ENCODE data around the gene SGF29. TPM values are rescaled to one million over a fixed set of nuclear protein-coding genes. Genes with fewer than 3 reads are reported as not detected.
"Not testable (repeated sequence)": the region's sequence is repeated elsewhere in the genome, so short reads cannot be mapped to it uniquely, and the experiment has no call there.

The SGF29 gene
- total RNA-seq, 1 experiment from 2014 or later, result 22.3 TPM

DNA sequence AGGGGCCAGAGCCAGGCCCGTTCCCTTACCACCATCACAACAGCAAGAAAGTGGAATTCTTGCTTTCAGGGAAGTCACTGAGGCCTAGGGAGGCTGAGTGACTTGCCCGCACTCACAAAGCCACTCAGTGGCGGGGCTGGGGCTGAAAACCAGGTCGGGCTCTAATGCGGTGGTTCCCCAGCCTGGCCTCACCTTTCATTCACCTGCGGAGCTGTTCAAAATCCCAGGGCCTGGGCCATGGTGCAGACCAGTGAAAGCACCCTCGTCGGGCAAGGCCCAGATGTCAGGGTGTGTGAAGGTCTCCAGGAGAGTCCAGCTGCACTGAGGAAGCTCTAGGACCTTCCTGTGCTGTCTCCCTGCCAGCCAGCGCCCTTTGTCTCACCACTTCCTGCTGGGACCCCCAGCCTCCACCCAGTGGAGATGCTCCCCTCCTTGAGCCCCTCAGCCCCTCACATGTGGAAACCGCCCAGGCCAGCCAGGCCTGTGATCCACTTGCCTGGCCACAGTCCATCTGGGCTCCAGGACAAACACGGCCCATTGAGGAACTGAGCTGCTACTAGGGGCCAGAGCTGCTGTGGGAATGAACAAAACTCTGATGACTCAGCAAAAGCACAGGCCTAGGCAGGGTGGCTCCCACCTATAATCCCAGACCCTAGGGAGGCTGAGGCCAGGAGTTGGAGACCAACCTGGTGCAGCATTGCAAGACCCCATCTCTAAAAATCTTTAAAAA is 55.3 kb downstream of the SGF29 start:
- intact Hi-C loops (cut with micrococcal nuclease); H3K79me2 ChIP-seq (ENCODE audit: low read length); H3K9me2 ChIP-seq (replicated peaks; ENCODE audit: low read length); H3K9me3 ChIP-seq (ENCODE audit: low read length); POLR2A ChIA-PET (ENCODE audit: unreplicated experiment); H3K27me3 ChIP-seq (ENCODE audit: low read length); ATAC-seq; H3F3A ChIP-seq (ENCODE audit: low read length, unreplicated experiment); CTCF ChIA-PET; H3K27ac ChIP-seq (ENCODE audit: low read length); BruUV-seq (replicated peaks); H3K4me1 ChIP-seq (ENCODE audit: insufficient read depth, low read length); H2AFZ ChIP-seq (ENCODE audit: low read length); DNase-seq; H3K9ac ChIP-seq (ENCODE audit: low read length); H4K20me1 ChIP-seq (ENCODE audit: low read length); H3K4me3 ChIP-seq (ENCODE audit: low read length); H3K4me2 ChIP-seq (ENCODE audit: low read length); H3K36me3 ChIP-seq (ENCODE audit: low read depth, low read length): not testable (repeated sequence)

GRCh38 chr16:28609631-28610594 is 56.2 kb downstream of the SGF29 start, which contains the start of gene SULT1A1:
Gene SULT1A1, minus strand, starts transcription at chr16:28610044. Its CDS starts 1,189 bp downstream, at chr16:28608855.
- CTCF ChIA-PET, result no interaction called here

DNA sequence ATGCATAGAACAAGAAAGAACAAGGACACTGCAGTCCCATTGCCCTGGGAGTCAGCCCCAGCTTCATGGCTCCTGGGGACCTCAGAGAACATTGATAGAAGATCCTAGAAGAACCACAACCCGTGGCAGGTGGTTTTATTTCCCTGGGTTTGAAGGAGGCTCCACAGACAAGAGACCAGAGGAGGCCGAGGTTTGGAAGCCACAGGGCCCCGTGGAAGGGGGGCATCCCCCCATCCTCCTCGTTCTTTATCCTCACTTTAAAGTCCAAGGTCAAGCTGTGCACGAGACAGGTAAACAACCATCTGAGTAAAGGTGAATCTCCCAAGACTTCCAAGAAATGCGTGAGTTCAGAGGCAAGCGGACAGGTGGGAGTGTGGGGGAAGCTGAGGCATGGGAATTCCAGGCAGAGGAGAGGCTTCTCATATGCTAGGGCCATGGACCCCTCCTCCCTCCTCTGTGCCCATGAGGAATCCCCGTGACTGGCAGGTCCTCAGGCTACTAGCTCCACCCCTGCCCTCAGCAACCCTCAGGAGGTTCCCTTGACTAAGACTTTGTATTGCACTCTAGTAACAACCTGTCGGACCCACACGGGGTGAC is 57.0 kb downstream of the SGF29 start:
- BruUV-seq (replicated peaks), result no TSS peak
- ATAC-seq, result no peak
- CTCF ChIA-PET, result no interaction called here
- Histone ChIP-seq H3K27ac (ENCODE audit: low read length) (no peak overlapping the region), H3K4me3 (ENCODE audit: low read length) (no peak overlapping the region), H3K4me1 (ENCODE audit: insufficient read depth, low read length) (no peaks in the 10 kb centered on the region), H3K27me3 (ENCODE audit: low read length) (no peaks in the 10 kb centered on the region), H3K9ac (ENCODE audit: low read length) (no peak overlapping the region), H3K4me2 (ENCODE audit: low read length) (no peak overlapping the region), H2AFZ (ENCODE audit: low read length) (no peak overlapping the region), H3K9me3 (ENCODE audit: low read length) (no peaks in the 10 kb centered on the region), H3K79me2 (ENCODE audit: low read length) (no peaks in the 10 kb centered on the region), H3F3A (ENCODE audit: low read length, unreplicated experiment) (no peaks in the 10 kb centered on the region), H3K9me2 (replicated peaks; ENCODE audit: low read length) (no peaks in the 10 kb centered on the region), H4K20me1 (ENCODE audit: low read length) (no peaks in the 10 kb centered on the region), H3K36me3 (ENCODE audit: low read depth, low read length) (no peaks in the 10 kb centered on the region)
- intact Hi-C loops (cut with micrococcal nuclease), result no loop called here
- TF ChIP-seq CTCF (conservative IDR thresholded peaks at IDR 0.05; ENCODE audit: low read depth, low read length) (no peak), EZH2phosphoT487 (IDR thresholded peaks at IDR 0.05; ENCODE audit: borderline replicate concordance, low read length) (no peak), EZH2 (IDR thresholded peaks at IDR 0.05; ENCODE audit: low read length, unreplicated experiment) (no peak)
- no peak for DNase-seq
- POLR2A ChIA-PET (ENCODE audit: unreplicated experiment), result no interaction called here

More at GRCh38 chr16:28609631-28610594, 56.2 kb downstream of the SGF29 start, which contains the start of gene SULT1A1:
- TF ChIP-seq EZH2 (IDR thresholded peaks at IDR 0.05; ENCODE audit: low read length, unreplicated experiment) (no peak), CTCF (conservative IDR thresholded peaks at IDR 0.05; ENCODE audit: low read depth, low read length) (no peak), EZH2phosphoT487 (IDR thresholded peaks at IDR 0.05; ENCODE audit: borderline replicate concordance, low read length) (no peak)
- H3K27me3 ChIP-seq (ENCODE audit: low read length), result no peaks in the 10 kb centered on the region
- ATAC-seq (no peak), DNase-seq (no peak)
- no peaks in the 10 kb centered on the region for H3K9me3 ChIP-seq (ENCODE audit: low read length)
- intact Hi-C loops (cut with micrococcal nuclease), result no loop called here
- H3K9me2 ChIP-seq (replicated peaks; ENCODE audit: low read length), result no peaks in the 10 kb centered on the region
- BruUV-seq (replicated peaks), result no TSS peak
- H3K4me2 ChIP-seq (ENCODE audit: low read length), result no peak within 1 kb of the TSS
- no peak within 1 kb of the TSS for H3K27ac ChIP-seq (ENCODE audit: low read length)
- no peak within 1 kb of the TSS for H3K4me3 ChIP-seq (ENCODE audit: low read length)
- POLR2A ChIA-PET (ENCODE audit: unreplicated experiment), result no interaction called here
- H2AFZ ChIP-seq (ENCODE audit: low read length), result no peak within 1 kb of the TSS
- H3K9ac ChIP-seq (ENCODE audit: low read length), result no peak within 1 kb of the TSS
- no peaks in the 10 kb centered on the region for H4K20me1 ChIP-seq (ENCODE audit: low read length)
- no peaks in the 10 kb centered on the region for H3K4me1 ChIP-seq (ENCODE audit: insufficient read depth, low read length)
- no peaks in the 10 kb centered on the region for H3F3A ChIP-seq (ENCODE audit: low read length, unreplicated experiment)
- H3K79me2 ChIP-seq (ENCODE audit: low read length), result no peaks in the 10 kb centered on the region
- H3K36me3 ChIP-seq (ENCODE audit: low read depth, low read length), result no peaks in the 10 kb centered on the region

- BruUV-seq (replicated peaks); DNase-seq; H3K27ac ChIP-seq (ENCODE audit: low read length); H2AFZ ChIP-seq (ENCODE audit: low read length); H3K27me3 ChIP-seq (ENCODE audit: low read length); H3K36me3 ChIP-seq (ENCODE audit: low read depth, low read length); H4K20me1 ChIP-seq (ENCODE audit: low read length); H3K9me3 ChIP-seq (ENCODE audit: low read length); H3K9ac ChIP-seq (ENCODE audit: low read length); intact Hi-C loops (cut with micrococcal nuclease); H3K4me1 ChIP-seq (ENCODE audit: insufficient read depth, low read length); H3K9me2 ChIP-seq (replicated peaks; ENCODE audit: low read length); H3K79me2 ChIP-seq (ENCODE audit: low read length); H3K4me3 ChIP-seq (ENCODE audit: low read length); H3F3A ChIP-seq (ENCODE audit: low read length, unreplicated experiment); CTCF ChIA-PET; POLR2A ChIA-PET (ENCODE audit: unreplicated experiment); H3K4me2 ChIP-seq (ENCODE audit: low read length): not testable (repeated sequence)
- peak; percentile 71 for ATAC-seq
Observed at GRCh38 chr16:28612359-28613280, 58.9 kb downstream of the SGF29 start.
